Gastroesophageal sphincter (tissue), 3 donors: ENCODE measurements around the gene CEBPG.

Source experiments
- CTCF ChIP-seq, 4 experiments: fragments of 200-600 bp in 2 of 4; fragments of 450-650 bp in 2 of 4; sonication (generic) in 1 of 4; IDR thresholded peaks; one replicate each; pipeline ENCODE4 v1.5.1; 2017 to 2019; ENCODE audit warnings: antibody characterized with exemption in 4 of 4, mild to moderate bottlenecking in 2 of 4, moderate library complexity in 2 of 4
- POLR2A ChIP-seq, 2 donors: fragments of 450-650 bp; IDR thresholded peaks; one replicate each; pipeline ENCODE4 v1.6.1; 2017; ENCODE audit warnings: antibody characterized with exemption in 2 of 2, mild to moderate bottlenecking in 2 of 2, moderate library complexity in 1 of 2

GRCh38 chr19:33374236-33374714 lies 766 bp downstream of the CEBPG start:
- TF ChIP-seq POLR2A (IDR thresholded peaks at IDR 0.05) (no peak), CTCF (IDR thresholded peaks at IDR 0.05) (no peak)
